Astrocyte (in vitro differentiated cells and primary cell): Measurements from ENCODE around the gene SLC16A12. TPM values are rescaled to one million over a fixed set of nuclear protein-coding genes. Genes with fewer than 3 reads are reported as not detected.

Experiments
- DNase-seq: peaks from one replicate; pipeline ENCODE4 v3.0.0-alpha.2; 2010; ENCODE audit warnings: low read depth
- FAIRE-seq: peaks from 2 replicates; lab custom pipeline; 2011; peaks lifted over from hg19 to GRCh38; lab: Jason Lieb, UNC
- H2AFZ ChIP-seq: 2 replicates; pipeline ENCODE4 v1.6.0; 2012; ENCODE audit warnings: low read depth, low read length, inconsistent platforms
- H3K27ac ChIP-seq: 2 replicates; pipeline ENCODE4 v1.5.1; 2011; ENCODE audit warnings: low read depth, low read length, inconsistent platforms
- H3K27me3 ChIP-seq: 2 replicates; pipeline ENCODE4 v1.6.0; 2011; ENCODE audit warnings: low read length, inconsistent platforms; ENCODE audit not compliant: insufficient read depth
- H3K36me3 ChIP-seq: 2 replicates; pipeline ENCODE4 v1.5.1; 2011; ENCODE audit warnings: low read length, inconsistent platforms; ENCODE audit not compliant: insufficient read depth
- H3K4me1 ChIP-seq: 2 replicates; pipeline ENCODE4 v1.5.1; 2011; ENCODE audit warnings: low read length, inconsistent platforms; ENCODE audit not compliant: insufficient read depth
- H3K4me2 ChIP-seq: 2 replicates; pipeline ENCODE4 v1.6.0; 2012; ENCODE audit warnings: low read length, inconsistent platforms
- H3K4me3 ChIP-seq: 2 replicates; pipeline ENCODE4 v1.5.1; 2011; ENCODE audit warnings: low read depth, mild to moderate bottlenecking, low read length, inconsistent platforms; ENCODE audit not compliant: insufficient read depth
- H3K79me2 ChIP-seq: 2 replicates; pipeline ENCODE4 v1.6.0; 2012; ENCODE audit warnings: mild to moderate bottlenecking, low read length, inconsistent platforms; ENCODE audit not compliant: insufficient read depth
- H3K9ac ChIP-seq: 2 replicates; pipeline ENCODE4 v1.6.0; 2012; ENCODE audit warnings: mild to moderate bottlenecking, low read length, inconsistent platforms
- H3K9me3 ChIP-seq: 2 replicates; pipeline ENCODE4 v1.5.1; 2012; ENCODE audit warnings: low read depth, mild to moderate bottlenecking, low read length, inconsistent platforms; ENCODE audit not compliant: insufficient read depth
- H4K20me1 ChIP-seq: 2 replicates; pipeline ENCODE4 v1.6.0; 2012; ENCODE audit warnings: low read length, inconsistent platforms; ENCODE audit not compliant: insufficient read depth
- H3K27ac Mint-ChIP-seq: one replicate; pipeline ENCODE4 v1.8.0; 2021; ENCODE audit warnings: mild to moderate bottlenecking, mixed read lengths; ENCODE audit not compliant: unreplicated experiment
- H3K27me3 Mint-ChIP-seq: one replicate; pipeline ENCODE4 v1.8.0; 2021; ENCODE audit warnings: low read depth, mixed read lengths; ENCODE audit not compliant: unreplicated experiment
- H3K36me3 Mint-ChIP-seq: one replicate; pipeline ENCODE4 v1.8.0; 2021; ENCODE audit warnings: low read depth, mixed read lengths; ENCODE audit not compliant: unreplicated experiment
- H3K4me1 Mint-ChIP-seq: one replicate; pipeline ENCODE4 v1.8.0; 2021; ENCODE audit warnings: low read depth, mixed read lengths; ENCODE audit not compliant: unreplicated experiment
- H3K4me3 Mint-ChIP-seq: one replicate; pipeline ENCODE4 v1.8.0; 2021; ENCODE audit warnings: mild to moderate bottlenecking, moderate library complexity, mixed read lengths; ENCODE audit not compliant: unreplicated experiment
- H3K9me3 Mint-ChIP-seq: one replicate; pipeline ENCODE4 v1.8.0; 2021; ENCODE audit warnings: mild to moderate bottlenecking, mixed read lengths; ENCODE audit not compliant: unreplicated experiment
- CTCF ChIP-seq: IDR thresholded peaks from 2 replicates; pipeline ENCODE4 v1.5.1; 2011; ENCODE audit warnings: low read depth, mild to moderate bottlenecking, inconsistent platforms, low read length, moderate library complexity; ENCODE audit not compliant: insufficient read depth
- EZH2 ChIP-seq: IDR thresholded peaks from 2 replicates; pipeline ENCODE4 v1.6.1; 2012; ENCODE audit warnings: mild to moderate bottlenecking, low read length, inconsistent platforms; ENCODE audit not compliant: insufficient read depth
- total RNA-seq: library from RNA; stranded (reverse); gene quantifications from 2 replicates; pipeline ENCODE4 v1.2.1, GENCODE V29; 2021

The SLC16A12 gene
- total RNA-seq, 1 donor from 2014 or later, result 0.59 TPM

DNA sequence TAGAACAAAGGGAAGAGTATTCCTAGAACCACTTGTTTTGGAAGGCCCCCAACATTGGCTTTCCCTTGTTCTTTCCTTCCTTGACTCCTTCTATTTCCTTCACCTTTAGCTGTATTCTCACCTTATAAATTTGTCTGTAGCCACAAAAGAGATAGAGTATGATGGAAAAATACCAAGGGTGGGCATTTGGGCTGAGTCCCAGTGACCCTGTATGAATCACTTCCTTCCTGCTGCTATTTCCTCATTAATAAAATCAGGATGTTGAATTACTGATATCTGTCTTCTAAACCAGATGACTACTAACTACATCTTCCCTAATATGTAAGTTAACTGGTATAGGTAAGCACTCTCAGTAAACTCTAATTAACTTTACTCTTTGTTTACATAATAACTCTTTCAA is 65.9 kb downstream of the SLC16A12 start:
- no peaks in the 10 kb centered on the region for H3K9me3 ChIP-seq
- FAIRE-seq, result peak; percentile 75
- no peak overlapping the region for H3K9ac ChIP-seq
- Mint-ChIP-seq H3K27ac (no peak overlapping the region), H3K4me3 (no peak overlapping the region), H3K9me3 (no peaks in the 10 kb centered on the region), H3K36me3 (no peaks in the 10 kb centered on the region), H3K4me1 (peaks cover 19% of the 10 kb centered on the region), H3K27me3 (peaks cover 2% of the 10 kb centered on the region)
- H3K4me1 ChIP-seq, result no peaks in the 10 kb centered on the region
- DNase-seq, result no peak
- no peaks in the 10 kb centered on the region for H3K79me2 ChIP-seq
- TF ChIP-seq CTCF (no peak), EZH2 (no peak)
- no peaks in the 10 kb centered on the region for H3K36me3 ChIP-seq
- no peaks in the 10 kb centered on the region for H3K27me3 ChIP-seq
- H4K20me1 ChIP-seq, result no peaks in the 10 kb centered on the region
- H3K27ac ChIP-seq, result no peak overlapping the region
- H3K4me2 ChIP-seq, result no peak overlapping the region
- no peak overlapping the region for H2AFZ ChIP-seq
- no peak overlapping the region for H3K4me3 ChIP-seq

GRCh38 chr10:89468191-89468965 is 67.0 kb downstream of the SLC16A12 start:
- Mint-ChIP-seq H3K9me3 (no peaks in the 10 kb centered on the region), H3K4me3 (no peak overlapping the region), H3K4me1 (peaks cover 19% of the 10 kb centered on the region), H3K36me3 (no peaks in the 10 kb centered on the region), H3K27me3 (no peaks in the 10 kb centered on the region), H3K27ac (no peak overlapping the region)
- H3K4me3 ChIP-seq, result no peak overlapping the region
- H3K79me2 ChIP-seq, result no peaks in the 10 kb centered on the region
- H2AFZ ChIP-seq, result no peak overlapping the region
- FAIRE-seq, result no peak
- DNase-seq, result no peak
- no peaks in the 10 kb centered on the region for H3K27me3 ChIP-seq
- TF ChIP-seq EZH2 (no peak), CTCF (no peak)
- H3K36me3 ChIP-seq, result no peaks in the 10 kb centered on the region
- no peaks in the 10 kb centered on the region for H3K9me3 ChIP-seq
- H3K4me1 ChIP-seq, result no peaks in the 10 kb centered on the region
- H3K9ac ChIP-seq, result no peak overlapping the region
- H3K4me2 ChIP-seq, result no peak overlapping the region
- no peaks in the 10 kb centered on the region for H4K20me1 ChIP-seq
- H3K27ac ChIP-seq, result no peak overlapping the region

GRCh38 chr10:89466599-89467035 is 68.8 kb downstream of the SLC16A12 start:
- peaks cover 19% of the 10 kb centered on the region for H3K4me1 Mint-ChIP-seq
- H3K4me3 ChIP-seq, result no peak overlapping the region
- no peaks in the 10 kb centered on the region for H3K36me3 ChIP-seq
- H3K27ac ChIP-seq, result no peak overlapping the region
- no peak overlapping the region for H3K27ac Mint-ChIP-seq
- peak overlapping the region; percentile 24 for H2AFZ ChIP-seq
- H3K9me3 Mint-ChIP-seq, result no peaks in the 10 kb centered on the region
- FAIRE-seq, result peak; percentile 5
- H3K9me3 ChIP-seq, result no peaks in the 10 kb centered on the region
- H4K20me1 ChIP-seq, result no peaks in the 10 kb centered on the region
- peak; percentile 46 for DNase-seq
- no peaks in the 10 kb centered on the region for H3K27me3 ChIP-seq
- no peaks in the 10 kb centered on the region for H3K36me3 Mint-ChIP-seq
- H3K79me2 ChIP-seq, result no peaks in the 10 kb centered on the region
- peak overlapping the region; percentile 20 for H3K4me2 ChIP-seq
- no peak overlapping the region for H3K9ac ChIP-seq
- TF ChIP-seq EZH2 (no peak), CTCF (peak; percentile 49)
- no peaks in the 10 kb centered on the region for H3K27me3 Mint-ChIP-seq
- no peak overlapping the region for H3K4me3 Mint-ChIP-seq
- H3K4me1 ChIP-seq, result no peaks in the 10 kb centered on the region
